MCF 10A (cell line): ENCODE measurements around the gene ZNF529. TPM values are rescaled to one million over a fixed set of nuclear protein-coding genes. Genes with fewer than 3 reads are reported as not detected.
A peak's percentile ranks its signal among the peaks of the same experiment; 100 is the strongest.

Experiments used
- BruUV-seq: library from RNA; stranded (reverse); fragments of 400-500 nt; replicated peaks from 2 replicates; lab custom pipeline; 2021; lab: Mats Ljungman, UMichigan
- CTCF ChIA-PET: fragments of 300-600 bp; sonication (Branson Sonifier 250); formaldehyde crosslinking; extraction: SDS; loops from one replicate; lab custom pipeline; 2021; ENCODE audit warnings: antibody characterized with exemption, inconsistent platforms; lab: Yijun Ruan, JAX
- POLR2A ChIA-PET: fragments of 300-600, 350-650 bp; sonication (Branson Sonifier 250); formaldehyde crosslinking; extraction: SDS; loops from one replicate; lab custom pipeline; 2020; ENCODE audit warnings: antibody characterized with exemption, inconsistent platforms; lab: Yijun Ruan, JAX
- DNase-seq: peaks from one replicate; pipeline ENCODE4 v3.0.0-alpha.2; 2018; ENCODE audit not compliant: unreplicated experiment
- H3K27ac Mint-ChIP-seq: one replicate; pipeline ENCODE4 v1.8.0; 2022; ENCODE audit warnings: mild to moderate bottlenecking, low read depth, mixed read lengths; ENCODE audit not compliant: unreplicated experiment
- H3K27me3 Mint-ChIP-seq: one replicate; pipeline ENCODE4 v1.8.0; 2022; ENCODE audit warnings: mixed read lengths; ENCODE audit not compliant: insufficient read depth, unreplicated experiment
- H3K36me3 Mint-ChIP-seq: one replicate; pipeline ENCODE4 v1.8.0; 2022; ENCODE audit warnings: mild to moderate bottlenecking, moderate library complexity, mixed read lengths; ENCODE audit not compliant: insufficient read depth, unreplicated experiment
- H3K4me1 Mint-ChIP-seq: one replicate; pipeline ENCODE4 v1.8.0; 2022; ENCODE audit warnings: mixed read lengths; ENCODE audit not compliant: insufficient read depth, unreplicated experiment
- H3K4me3 Mint-ChIP-seq: one replicate; pipeline ENCODE4 v1.8.0; 2022; ENCODE audit warnings: mild to moderate bottlenecking, moderate library complexity, mixed read lengths; ENCODE audit not compliant: unreplicated experiment
- H3K9me3 Mint-ChIP-seq: one replicate; pipeline ENCODE4 v1.8.0; 2022; ENCODE audit warnings: mixed read lengths; ENCODE audit not compliant: unreplicated experiment
- intact Hi-C: fragments of 100-400 bp; cut with micrococcal nuclease; formaldehyde crosslinking; loops from 2 replicates; pipeline ENCODE4 v1.14.1; 2022
- total RNA-seq: library from RNA; stranded (reverse); gene quantifications from 2 replicates; pipeline ENCODE4 v1.2.3, GENCODE V29; 2022
- TF ChIP-seq, protein P1 (sequence below): fragments of 200-600 bp; IDR thresholded peaks from one replicate; pipeline ENCODE4 v1.8.0; 2022; ENCODE audit warnings: antibody characterized with exemption, mild to moderate bottlenecking; ENCODE audit not compliant: unreplicated experiment

ZNF529 gene
- total RNA-seq, 1 experiment from 2014 or later = 11.4 TPM

DNA sequence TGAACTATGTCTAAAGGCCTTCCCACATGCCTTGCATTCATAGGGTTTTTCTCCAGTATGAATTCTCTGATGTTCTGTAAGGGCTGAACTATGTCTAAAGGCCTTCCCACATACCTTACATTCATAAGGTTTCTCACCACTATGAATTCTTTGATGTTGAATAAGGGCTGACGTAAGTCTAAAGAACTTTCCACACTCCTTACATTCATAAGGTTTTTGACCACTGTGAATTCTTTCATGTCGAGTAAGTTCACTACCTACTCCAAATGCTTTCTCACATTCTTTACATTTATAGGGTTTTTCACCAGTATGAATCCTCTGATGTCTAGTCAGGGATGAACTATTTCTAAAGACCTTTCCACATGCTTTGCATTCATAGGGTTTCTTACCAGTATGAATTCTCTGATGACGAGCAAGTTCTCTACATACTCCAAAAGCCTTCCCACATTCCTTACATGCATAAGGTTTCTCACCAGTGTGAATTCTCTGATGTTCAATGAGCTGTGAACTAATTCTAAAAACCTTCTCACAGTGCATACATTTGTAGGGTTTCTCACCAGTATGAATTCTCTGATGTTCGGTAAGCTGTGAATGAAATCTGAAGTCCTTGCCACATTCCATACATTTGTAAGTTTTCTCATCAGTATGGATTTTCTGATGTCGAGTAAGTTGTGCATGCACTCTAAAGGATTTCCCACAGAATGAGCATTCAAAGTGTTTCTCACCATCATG is 25.9 kb downstream of the ZNF529 start:
- Mint-ChIP-seq H3K4me3 (no peak overlapping the region), H3K9me3 (peaks cover 46% of the 10 kb centered on the region), H3K27me3 (no peaks in the 10 kb centered on the region), H3K27ac (no peak overlapping the region), H3K36me3 (peaks cover 88% of the 10 kb centered on the region), H3K4me1 (no peaks in the 10 kb centered on the region)
- ChIA-PET CTCF (interaction anchor here (0.6 to 0.9 kb wide), 2 partner anchors 23 to 43 kb away, joined by 3 read pairs; no protein-coding TSS in a partner anchor), POLR2A (interaction anchor here (0.9 kb wide), 1 partner anchor 19 kb away, joined by 4 read pairs; the partner anchor contains the start of gene ZNF260)
- peak; percentile 20 for DNase-seq
- no TSS peak for BruUV-seq
- intact Hi-C loops = no loop called here
- TF ChIP-seq, protein P1, sequence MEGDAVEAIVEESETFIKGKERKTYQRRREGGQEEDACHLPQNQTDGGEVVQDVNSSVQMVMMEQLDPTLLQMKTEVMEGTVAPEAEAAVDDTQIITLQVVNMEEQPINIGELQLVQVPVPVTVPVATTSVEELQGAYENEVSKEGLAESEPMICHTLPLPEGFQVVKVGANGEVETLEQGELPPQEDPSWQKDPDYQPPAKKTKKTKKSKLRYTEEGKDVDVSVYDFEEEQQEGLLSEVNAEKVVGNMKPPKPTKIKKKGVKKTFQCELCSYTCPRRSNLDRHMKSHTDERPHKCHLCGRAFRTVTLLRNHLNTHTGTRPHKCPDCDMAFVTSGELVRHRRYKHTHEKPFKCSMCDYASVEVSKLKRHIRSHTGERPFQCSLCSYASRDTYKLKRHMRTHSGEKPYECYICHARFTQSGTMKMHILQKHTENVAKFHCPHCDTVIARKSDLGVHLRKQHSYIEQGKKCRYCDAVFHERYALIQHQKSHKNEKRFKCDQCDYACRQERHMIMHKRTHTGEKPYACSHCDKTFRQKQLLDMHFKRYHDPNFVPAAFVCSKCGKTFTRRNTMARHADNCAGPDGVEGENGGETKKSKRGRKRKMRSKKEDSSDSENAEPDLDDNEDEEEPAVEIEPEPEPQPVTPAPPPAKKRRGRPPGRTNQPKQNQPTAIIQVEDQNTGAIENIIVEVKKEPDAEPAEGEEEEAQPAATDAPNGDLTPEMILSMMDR = no peak

DNA sequence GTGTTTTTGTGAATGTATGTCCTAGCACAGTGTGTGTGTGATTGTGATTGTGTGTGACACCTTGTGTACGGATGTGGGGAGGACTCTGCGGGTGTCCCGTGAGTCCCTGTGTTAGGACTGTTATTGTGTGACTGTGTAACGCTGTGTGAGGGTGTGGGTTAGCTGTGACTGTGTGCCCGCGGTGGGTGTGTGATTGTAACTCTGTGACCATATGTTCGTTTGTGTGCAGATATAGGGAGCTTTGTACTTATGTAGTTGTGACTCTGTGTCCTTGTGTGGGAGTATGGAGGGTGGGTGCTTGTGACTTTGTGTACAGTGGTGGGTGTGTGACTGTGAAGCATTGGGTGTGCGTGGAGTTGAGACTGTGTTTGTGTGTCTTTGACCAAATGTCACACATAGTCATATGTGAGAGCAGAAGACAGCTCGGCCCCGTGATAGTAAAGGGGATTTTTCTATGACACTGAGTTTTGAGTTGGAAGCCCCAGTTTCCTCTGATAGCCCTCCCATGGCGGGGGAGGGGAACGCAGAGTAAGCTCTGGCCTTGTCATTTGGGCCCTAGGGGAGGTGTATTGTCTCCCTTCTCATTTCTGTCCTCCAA is 44.1 kb downstream of the ZNF529 start:
- H3K36me3 Mint-ChIP-seq = peaks cover 37% of the 10 kb centered on the region
- H3K27me3 Mint-ChIP-seq = no peaks in the 10 kb centered on the region
- POLR2A ChIA-PET = interaction anchor here (0.6 to 3.9 kb wide), 22 partner anchors 9 to 688 kb away, joined by 3 to 67 read pairs (median 5); partner anchors contain the start of genes POLR2I, TBCB, ZFP14 and ZNF146
- H3K4me1 Mint-ChIP-seq = peaks cover 9% of the 10 kb centered on the region
- H3K27ac Mint-ChIP-seq = peak overlapping the region; percentile 99
- DNase-seq = peak; percentile 0
- CTCF ChIA-PET = interaction anchor here (0.5 to 1.1 kb wide), 4 partner anchors 40 to 308 kb away, joined by 3 to 7 read pairs (median 4); no protein-coding TSS in a partner anchor
- peak overlapping the region; percentile 96 for H3K4me3 Mint-ChIP-seq
- intact Hi-C loops = loop anchor here (2.0 to 10.0 kb wide), 5 partner anchors 40 to 322 kb away; partner anchors contain the start of genes ZNF345, ZNF461, ZNF529 and ZNF566
- TF ChIP-seq, protein P1 = no peak
- H3K9me3 Mint-ChIP-seq = peaks cover 1% of the 10 kb centered on the region
- no TSS peak for BruUV-seq

DNA sequence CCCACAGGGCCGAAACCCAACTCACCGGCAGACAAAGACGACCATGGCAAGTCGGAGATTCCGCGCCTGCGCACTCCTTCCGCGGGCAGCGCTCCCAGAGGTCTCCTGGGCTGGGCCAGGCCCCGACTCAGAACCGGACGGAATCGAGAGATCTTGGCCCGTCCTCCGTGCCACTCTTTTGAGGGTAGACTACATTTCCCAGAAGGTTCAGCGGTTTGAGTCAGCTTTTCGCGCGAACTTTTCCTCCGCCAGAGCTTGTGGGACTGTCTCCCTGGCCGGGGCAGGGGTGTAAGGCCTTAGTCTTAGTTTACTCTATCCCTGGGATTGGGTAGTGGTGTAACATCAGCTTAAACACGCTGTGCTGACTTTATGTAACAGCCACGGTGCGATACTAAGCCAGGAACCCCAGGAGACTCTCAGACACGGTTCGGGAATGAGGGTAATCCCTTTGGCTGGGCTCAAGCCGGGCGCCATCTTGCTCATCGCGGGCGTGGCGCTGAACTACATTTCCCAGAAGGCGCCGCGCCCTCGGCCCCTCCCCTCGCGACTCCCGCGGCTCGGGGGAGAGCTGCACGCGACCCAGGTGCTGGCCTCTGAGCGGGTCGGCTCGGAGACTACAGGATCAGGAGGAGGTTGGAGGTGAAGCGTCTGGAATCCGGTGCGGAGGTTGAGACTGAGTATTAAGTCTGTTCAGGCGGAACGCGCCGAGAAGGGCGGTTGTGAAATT is 44.7 kb downstream of the ZNF529 start, which contains the start of gene ZNF260:
Gene ZNF260, minus strand, starts transcription at position 78 of the 727 bp plus-strand sequence. CDS start 13,033 bp downstream, outside the sequence.
- Mint-ChIP-seq H3K4me3 (peak within 1 kb of the TSS; percentile 96), H3K27me3 (no peaks in the 10 kb centered on the region), H3K9me3 (peaks cover 6% of the 10 kb centered on the region), H3K36me3 (peaks cover 42% of the 10 kb centered on the region), H3K27ac (peak within 1 kb of the TSS; percentile 99), H3K4me1 (peaks cover 9% of the 10 kb centered on the region)
- ChIA-PET POLR2A (interaction anchor here (0.6 to 3.9 kb wide), 22 partner anchors 10 to 792 kb away, joined by 3 to 67 read pairs (median 5); partner anchors contain the start of genes POLR2I, TBCB, ZFP14 and ZNF146), CTCF (interaction anchor here (0.9 to 1.1 kb wide), 3 partner anchors 41 to 308 kb away, joined by 3 to 7 read pairs (median 4); no protein-coding TSS in a partner anchor)
- intact Hi-C loops = loop anchor here (2.0 to 10.0 kb wide), 5 partner anchors 40 to 322 kb away; partner anchors contain the start of genes ZNF345, ZNF461, ZNF529 and ZNF566
- peak; percentile 95 for DNase-seq
- TSS peak; percentile 61 for BruUV-seq
- TF ChIP-seq, protein P1 = no peak
